Measurements from ENCODE around the gene DIP2A.
"Not testable (repeated sequence)": the region's sequence is repeated elsewhere in the genome, so short reads cannot be mapped to it uniquely, and the experiment has no call there.

The DIP2A gene

DNA sequence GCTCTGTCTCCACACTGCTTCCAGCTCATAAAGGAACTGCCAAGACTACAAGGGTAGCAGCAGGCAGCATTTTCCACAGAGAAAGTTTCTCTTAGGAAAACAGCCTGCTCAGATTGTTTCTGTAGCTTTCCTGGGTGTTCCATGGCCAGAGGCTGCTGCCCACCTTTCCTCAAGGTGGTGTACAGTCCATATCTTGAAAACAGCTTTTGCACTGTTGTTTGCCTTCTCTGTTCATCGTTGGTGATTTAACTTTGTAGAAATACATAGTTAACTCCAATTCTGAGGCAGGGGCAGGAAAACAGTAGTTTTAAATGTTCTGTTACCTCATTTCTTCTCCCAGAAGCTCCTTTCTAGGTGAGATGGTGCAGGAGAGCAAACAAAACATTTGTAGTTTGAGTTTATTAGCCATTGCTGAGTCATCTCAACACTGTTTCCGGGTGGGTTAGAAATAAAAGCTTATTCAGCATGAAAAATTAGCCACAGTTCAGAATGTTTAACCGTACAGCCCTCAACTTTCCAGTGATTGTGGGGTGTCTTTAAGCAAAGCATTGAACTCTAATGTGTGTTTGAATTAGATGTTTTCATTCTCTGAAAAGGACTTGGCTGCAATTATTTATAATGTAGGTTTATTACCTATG, 41.7 kb downstream of the DIP2A start:
- peaks cover 31 to 36% of the 10 kb centered on the region in 2 donors for H3K36me3 ChIP-seq (ENCODE audit: control insufficient read depth in 2 of 2, insufficient read depth in 2 of 2, low read length in 2 of 2)
- H3K4me3 ChIP-seq (ENCODE audit: low read length in 2 of 2) = no peak overlapping the region
- no peaks in the 10 kb centered on the region for H3K9me3 ChIP-seq (ENCODE audit: control insufficient read depth in 2 of 2, low read length in 2 of 2)
- H3K27ac ChIP-seq (ENCODE audit: low read length) = no peak overlapping the region
- H3K9ac ChIP-seq (ENCODE audit: low read length in 2 of 2) = no peak overlapping the region
- no peaks in the 10 kb centered on the region for H3K27me3 ChIP-seq (ENCODE audit: control insufficient read depth in 1 of 2, insufficient read depth in 2 of 2, low read length in 2 of 2)
- H3K4me1 ChIP-seq (ENCODE audit: control insufficient read depth, insufficient read depth, low read length) = no peaks in the 10 kb centered on the region

DNA sequence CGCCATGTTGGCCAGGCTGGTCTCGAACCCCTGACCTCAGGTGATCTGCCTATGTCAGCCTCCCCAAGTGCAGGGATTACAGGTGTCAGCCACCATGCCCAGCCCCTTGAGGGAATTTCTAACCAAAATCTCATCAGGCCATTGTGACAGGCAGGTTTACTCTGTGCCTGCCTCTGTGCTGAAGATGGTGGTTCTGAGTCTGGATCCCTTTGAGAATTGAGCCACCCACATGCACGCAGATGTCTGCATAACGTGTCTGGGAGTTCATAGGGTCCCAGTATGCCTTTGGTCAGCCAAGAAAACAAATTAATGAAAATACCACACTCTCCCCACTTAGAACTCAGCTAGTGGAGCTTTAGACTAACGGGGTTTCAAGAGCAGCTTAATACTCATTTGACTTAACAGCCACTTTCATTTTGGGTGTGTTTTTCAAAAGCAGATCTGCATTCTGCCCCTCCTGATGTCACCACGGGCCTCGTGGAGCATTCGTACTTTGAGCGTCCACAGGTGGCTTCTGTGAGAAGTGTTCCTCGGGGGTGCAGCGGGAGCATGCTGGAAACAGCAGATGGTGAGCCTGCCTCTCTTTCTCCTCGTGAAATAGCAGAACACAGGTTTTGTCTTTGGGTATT, 45.3 kb downstream of the DIP2A start:
- no peaks in the 10 kb centered on the region for H3K9me3 ChIP-seq (ENCODE audit: control insufficient read depth in 2 of 2, low read length in 2 of 2)
- no peak overlapping the region for H3K4me3 ChIP-seq (ENCODE audit: low read length in 2 of 2)
- H3K4me1 ChIP-seq (ENCODE audit: control insufficient read depth, insufficient read depth, low read length) = no peaks in the 10 kb centered on the region
- H3K27ac ChIP-seq (ENCODE audit: low read length) = no peak overlapping the region
- H3K9ac ChIP-seq (ENCODE audit: low read length in 2 of 2) = no peak overlapping the region
- H3K27me3 ChIP-seq (ENCODE audit: control insufficient read depth in 1 of 2, insufficient read depth in 2 of 2, low read length in 2 of 2) = no peaks in the 10 kb centered on the region
- peaks cover 18 to 24% of the 10 kb centered on the region in 2 donors for H3K36me3 ChIP-seq (ENCODE audit: control insufficient read depth in 2 of 2, insufficient read depth in 2 of 2, low read length in 2 of 2)

DNA sequence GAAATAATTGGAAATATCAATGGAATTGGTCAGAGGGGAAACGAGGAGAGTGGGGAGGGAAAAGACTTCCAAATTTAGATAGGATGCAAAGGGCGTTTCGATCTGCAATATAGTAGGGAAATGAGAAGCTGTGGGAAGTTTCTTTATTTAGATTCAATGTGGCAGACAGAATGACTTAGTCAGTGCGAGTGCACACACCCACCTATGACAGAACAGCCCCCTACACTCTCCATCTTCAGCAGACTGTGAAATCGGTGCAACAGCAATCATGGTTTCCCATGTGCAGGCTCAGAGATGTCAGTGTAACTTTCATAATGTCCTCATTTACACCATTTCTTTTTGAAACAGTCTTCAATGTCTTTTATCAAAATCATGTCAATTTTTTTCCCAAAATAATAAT, 46.0 kb downstream of the DIP2A start:
- Histone ChIP-seq H3K9ac (ENCODE audit: low read length in 2 of 2) (no peak overlapping the region), H3K4me1 (ENCODE audit: control insufficient read depth, insufficient read depth, low read length) (no peaks in the 10 kb centered on the region), H3K27me3 (ENCODE audit: control insufficient read depth in 1 of 2, insufficient read depth in 2 of 2, low read length in 2 of 2) (no peaks in the 10 kb centered on the region), H3K9me3 (ENCODE audit: control insufficient read depth in 2 of 2, low read length in 2 of 2) (no peaks in the 10 kb centered on the region), H3K36me3 (ENCODE audit: control insufficient read depth in 2 of 2, insufficient read depth in 2 of 2, low read length in 2 of 2) (peaks cover 16 to 24% of the 10 kb centered on the region in 2 donors), H3K4me3 (ENCODE audit: low read length in 2 of 2) (no peak overlapping the region), H3K27ac (ENCODE audit: low read length) (no peak overlapping the region)

DNA sequence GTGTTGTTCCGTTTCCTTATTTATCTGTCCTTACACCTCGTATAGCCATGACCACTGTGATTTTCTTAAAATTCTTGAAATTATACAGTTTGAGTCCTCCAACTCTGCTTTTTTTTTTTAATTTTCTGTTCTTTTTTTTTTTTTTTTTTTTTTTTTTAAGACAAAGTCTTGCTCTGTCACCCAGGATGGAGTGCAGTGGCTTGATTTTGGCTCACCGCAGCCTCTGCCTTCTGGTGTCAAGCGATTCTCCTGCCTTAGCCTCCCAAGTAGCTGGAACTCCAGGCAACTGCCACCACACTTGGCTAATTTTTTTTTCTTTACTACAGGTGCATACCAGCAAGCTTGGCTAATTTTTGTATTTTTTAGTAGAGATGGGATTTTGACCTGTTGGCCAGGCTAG, 48.9 kb downstream of the DIP2A start:
- Histone ChIP-seq H3K9me3 (ENCODE audit: control insufficient read depth in 2 of 2, low read length in 2 of 2) (no peaks in the 10 kb centered on the region), H3K36me3 (ENCODE audit: control insufficient read depth in 2 of 2, insufficient read depth in 2 of 2, low read length in 2 of 2) (peaks cover 28 to 35% of the 10 kb centered on the region in 2 donors), H3K9ac (ENCODE audit: low read length in 2 of 2) (no peak overlapping the region), H3K4me1 (ENCODE audit: control insufficient read depth, insufficient read depth, low read length) (no peaks in the 10 kb centered on the region), H3K4me3 (ENCODE audit: low read length in 2 of 2) (no peak overlapping the region), H3K27me3 (ENCODE audit: control insufficient read depth in 1 of 2, insufficient read depth in 2 of 2, low read length in 2 of 2) (no peaks in the 10 kb centered on the region), H3K27ac (ENCODE audit: low read length) (no peak overlapping the region)

- Histone ChIP-seq H3K9ac (ENCODE audit: low read length in 2 of 2) (no peak overlapping the region), H3K9me3 (ENCODE audit: control insufficient read depth in 2 of 2, low read length in 2 of 2) (no peaks in the 10 kb centered on the region), H3K4me1 (ENCODE audit: control insufficient read depth, insufficient read depth, low read length) (peaks cover under 1% of the 10 kb centered on the region), H3K27ac (ENCODE audit: low read length) (no peak overlapping the region), H3K4me3 (ENCODE audit: low read length in 2 of 2) (no peak overlapping the region), H3K36me3 (ENCODE audit: control insufficient read depth in 2 of 2, insufficient read depth in 2 of 2, low read length in 2 of 2) (peaks cover 24 to 27% of the 10 kb centered on the region in 2 donors), H3K27me3 (ENCODE audit: control insufficient read depth in 1 of 2, insufficient read depth in 2 of 2, low read length in 2 of 2) (no peaks in the 10 kb centered on the region)
Observed at GRCh38 chr21:46509741-46510502, 51.2 kb downstream of the DIP2A start.

DNA sequence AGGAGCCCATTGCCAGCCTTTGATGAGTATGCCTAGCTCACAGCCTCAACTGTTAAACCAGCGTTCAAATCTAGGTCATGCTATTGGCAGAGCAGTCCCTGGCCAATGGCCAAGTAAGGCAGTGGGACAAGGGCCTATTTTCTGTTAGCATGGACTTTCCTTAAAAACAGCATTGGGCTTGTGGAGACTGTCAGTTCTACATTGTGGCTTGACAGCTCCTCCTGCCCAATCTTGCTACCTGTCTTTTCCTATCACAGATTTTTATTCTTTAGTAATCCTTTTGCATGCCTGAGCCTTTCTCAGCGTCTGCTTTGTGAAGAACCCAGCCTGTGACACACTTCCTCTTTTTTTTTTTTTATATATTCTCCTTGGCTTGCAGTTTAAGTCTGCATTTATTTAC, 56.4 kb downstream of the DIP2A start:
- H3K9me3 ChIP-seq (ENCODE audit: control insufficient read depth in 2 of 2, low read length in 2 of 2) = no peaks in the 10 kb centered on the region
- peaks cover 4% of the 10 kb centered on the region for H3K4me1 ChIP-seq (ENCODE audit: control insufficient read depth, insufficient read depth, low read length)
- no peak overlapping the region for H3K4me3 ChIP-seq (ENCODE audit: low read length in 2 of 2)
- no peaks in the 10 kb centered on the region for H3K27me3 ChIP-seq (ENCODE audit: control insufficient read depth in 1 of 2, insufficient read depth in 2 of 2, low read length in 2 of 2)
- no peak overlapping the region for H3K27ac ChIP-seq (ENCODE audit: low read length)
- H3K9ac ChIP-seq (ENCODE audit: low read length in 2 of 2) = no peak overlapping the region
- peaks cover 17 to 20% of the 10 kb centered on the region in 2 donors for H3K36me3 ChIP-seq (ENCODE audit: control insufficient read depth in 2 of 2, insufficient read depth in 2 of 2, low read length in 2 of 2)

DNA sequence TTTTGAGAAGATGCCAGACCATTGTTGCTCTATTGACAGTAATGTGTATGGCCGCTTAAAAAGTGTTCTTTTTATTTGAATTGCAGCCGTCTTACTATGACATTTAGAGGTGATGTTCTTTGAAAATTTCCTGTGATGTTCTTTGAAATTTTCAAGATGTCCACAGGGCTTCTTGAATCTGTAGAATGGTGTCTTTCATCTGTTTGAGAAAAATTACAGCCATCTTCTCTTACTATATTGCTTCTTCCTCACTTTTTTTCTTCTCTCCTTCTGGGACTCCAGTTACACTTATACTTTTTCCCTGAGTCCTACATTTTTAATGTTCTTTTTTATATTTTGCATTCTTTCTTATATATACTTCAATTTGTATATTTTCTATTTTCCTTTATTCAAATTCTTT, 57.4 kb downstream of the DIP2A start:
- no peaks in the 10 kb centered on the region for H3K27me3 ChIP-seq (ENCODE audit: control insufficient read depth in 1 of 2, insufficient read depth in 2 of 2, low read length in 2 of 2)
- H3K4me3 ChIP-seq (ENCODE audit: low read length in 2 of 2) = no peak overlapping the region
- H3K9ac ChIP-seq (ENCODE audit: low read length in 2 of 2) = no peak overlapping the region
- H3K4me1 ChIP-seq (ENCODE audit: control insufficient read depth, insufficient read depth, low read length) = peaks cover 4% of the 10 kb centered on the region
- no peak overlapping the region for H3K27ac ChIP-seq (ENCODE audit: low read length)
- H3K36me3 ChIP-seq (ENCODE audit: control insufficient read depth in 2 of 2, insufficient read depth in 2 of 2, low read length in 2 of 2) = peaks cover 12 to 17% of the 10 kb centered on the region in 2 donors
- no peaks in the 10 kb centered on the region for H3K9me3 ChIP-seq (ENCODE audit: control insufficient read depth in 2 of 2, low read length in 2 of 2)

GRCh38 chr21:46517361-46517760, 58.7 kb downstream of the DIP2A start:
- Histone ChIP-seq H3K4me1 (ENCODE audit: control insufficient read depth, insufficient read depth, low read length) (peaks cover 4% of the 10 kb centered on the region), H3K27me3 (ENCODE audit: control insufficient read depth in 1 of 2, insufficient read depth in 2 of 2, low read length in 2 of 2) (no peaks in the 10 kb centered on the region), H3K27ac (ENCODE audit: low read length) (no peak overlapping the region), H3K4me3 (ENCODE audit: low read length in 2 of 2) (no peak overlapping the region), H3K9ac (ENCODE audit: low read length in 2 of 2) (no peak overlapping the region), H3K9me3 (ENCODE audit: control insufficient read depth in 2 of 2, low read length in 2 of 2) (no peaks in the 10 kb centered on the region), H3K36me3 (ENCODE audit: control insufficient read depth in 2 of 2, insufficient read depth in 2 of 2, low read length in 2 of 2) (peaks cover 2 to 4% of the 10 kb centered on the region in 2 donors)

DNA sequence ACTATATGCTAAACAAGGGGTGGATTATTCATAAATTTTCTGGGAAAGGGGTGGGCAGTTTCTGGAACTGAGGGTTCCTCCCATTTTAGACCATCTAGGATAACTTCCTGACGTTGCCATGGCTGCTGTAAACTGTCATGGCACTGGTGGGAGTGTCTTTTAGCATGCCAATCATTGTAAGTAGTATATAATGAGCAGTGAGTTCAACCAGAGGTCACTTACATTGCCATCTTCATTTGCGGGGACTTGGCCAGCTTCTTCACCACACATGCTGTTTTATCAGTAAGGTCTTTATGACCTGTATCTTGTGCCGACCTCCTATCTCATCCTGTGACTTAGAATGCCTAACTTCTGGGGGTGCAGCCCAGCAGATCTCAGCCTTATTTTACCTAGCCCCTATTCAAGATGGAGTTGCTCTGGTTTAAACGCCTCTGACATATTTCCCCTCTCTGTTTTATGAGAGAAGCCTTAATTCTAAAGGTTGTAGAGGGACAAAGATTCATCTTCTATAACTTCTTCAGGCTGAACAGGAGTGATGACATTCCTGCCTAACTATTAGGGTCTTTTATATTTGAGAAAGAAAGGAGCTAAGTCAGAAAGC, 60.4 kb downstream of the DIP2A start:
- Histone ChIP-seq H3K4me3 (ENCODE audit: low read length in 2 of 2) (no peak overlapping the region), H3K9ac (ENCODE audit: low read length in 2 of 2) (no peak overlapping the region)

GRCh38 chr21:46527393-46527792, 68.7 kb downstream of the DIP2A start:
- H3K4me1 ChIP-seq (ENCODE audit: control insufficient read depth, insufficient read depth, low read length); H3K9ac ChIP-seq (ENCODE audit: low read length in 2 of 2); H3K27me3 ChIP-seq (ENCODE audit: control insufficient read depth in 1 of 2, insufficient read depth in 2 of 2, low read length in 2 of 2); H3K27ac ChIP-seq (ENCODE audit: low read length); H3K9me3 ChIP-seq (ENCODE audit: control insufficient read depth in 2 of 2, low read length in 2 of 2); H3K36me3 ChIP-seq (ENCODE audit: control insufficient read depth in 2 of 2, insufficient read depth in 2 of 2, low read length in 2 of 2); H3K4me3 ChIP-seq (ENCODE audit: low read length in 2 of 2): not testable (repeated sequence)

More for the DNA sequence above, 60.4 kb downstream of the DIP2A start:
- Histone ChIP-seq H3K36me3 (ENCODE audit: control insufficient read depth in 2 of 2, insufficient read depth in 2 of 2, low read length in 2 of 2) (peaks cover 4% of the 10 kb centered on the region in 2 donors), H3K27ac (ENCODE audit: low read length) (no peak overlapping the region), H3K4me1 (ENCODE audit: control insufficient read depth, insufficient read depth, low read length) (peaks cover 4% of the 10 kb centered on the region), H3K9me3 (ENCODE audit: control insufficient read depth in 2 of 2, low read length in 2 of 2) (no peaks in the 10 kb centered on the region), H3K27me3 (ENCODE audit: control insufficient read depth in 1 of 2, insufficient read depth in 2 of 2, low read length in 2 of 2) (no peaks in the 10 kb centered on the region)

All from stomach smooth muscle (tissue), 2 donors.